Astrocyte (in vitro differentiated cells and primary cell): Measurements from ENCODE around the gene MCM7. TPM values are rescaled to one million over a fixed set of nuclear protein-coding genes. Genes with fewer than 3 reads are reported as not detected.

Source experiments
- DNase-seq: peaks from one replicate; pipeline ENCODE4 v3.0.0-alpha.2; 2010; ENCODE audit warnings: low read depth
- FAIRE-seq: peaks from 2 replicates; lab custom pipeline; 2011; peaks lifted over from hg19 to GRCh38; lab: Jason Lieb, UNC
- H2AFZ ChIP-seq: 2 replicates; pipeline ENCODE4 v1.6.0; 2012; ENCODE audit warnings: low read depth, low read length, inconsistent platforms
- H3K27ac ChIP-seq: 2 replicates; pipeline ENCODE4 v1.5.1; 2011; ENCODE audit warnings: low read depth, low read length, inconsistent platforms
- H3K27me3 ChIP-seq: 2 replicates; pipeline ENCODE4 v1.6.0; 2011; ENCODE audit warnings: low read length, inconsistent platforms; ENCODE audit not compliant: insufficient read depth
- H3K36me3 ChIP-seq: 2 replicates; pipeline ENCODE4 v1.5.1; 2011; ENCODE audit warnings: low read length, inconsistent platforms; ENCODE audit not compliant: insufficient read depth
- H3K4me1 ChIP-seq: 2 replicates; pipeline ENCODE4 v1.5.1; 2011; ENCODE audit warnings: low read length, inconsistent platforms; ENCODE audit not compliant: insufficient read depth
- H3K4me2 ChIP-seq: 2 replicates; pipeline ENCODE4 v1.6.0; 2012; ENCODE audit warnings: low read length, inconsistent platforms
- H3K4me3 ChIP-seq: 2 replicates; pipeline ENCODE4 v1.5.1; 2011; ENCODE audit warnings: low read depth, mild to moderate bottlenecking, low read length, inconsistent platforms; ENCODE audit not compliant: insufficient read depth
- H3K79me2 ChIP-seq: 2 replicates; pipeline ENCODE4 v1.6.0; 2012; ENCODE audit warnings: mild to moderate bottlenecking, low read length, inconsistent platforms; ENCODE audit not compliant: insufficient read depth
- H3K9ac ChIP-seq: 2 replicates; pipeline ENCODE4 v1.6.0; 2012; ENCODE audit warnings: mild to moderate bottlenecking, low read length, inconsistent platforms
- H3K9me3 ChIP-seq: 2 replicates; pipeline ENCODE4 v1.5.1; 2012; ENCODE audit warnings: low read depth, mild to moderate bottlenecking, low read length, inconsistent platforms; ENCODE audit not compliant: insufficient read depth
- H4K20me1 ChIP-seq: 2 replicates; pipeline ENCODE4 v1.6.0; 2012; ENCODE audit warnings: low read length, inconsistent platforms; ENCODE audit not compliant: insufficient read depth
- H3K27ac Mint-ChIP-seq: one replicate; pipeline ENCODE4 v1.8.0; 2021; ENCODE audit warnings: mild to moderate bottlenecking, mixed read lengths; ENCODE audit not compliant: unreplicated experiment
- H3K27me3 Mint-ChIP-seq: one replicate; pipeline ENCODE4 v1.8.0; 2021; ENCODE audit warnings: low read depth, mixed read lengths; ENCODE audit not compliant: unreplicated experiment
- H3K36me3 Mint-ChIP-seq: one replicate; pipeline ENCODE4 v1.8.0; 2021; ENCODE audit warnings: low read depth, mixed read lengths; ENCODE audit not compliant: unreplicated experiment
- H3K4me1 Mint-ChIP-seq: one replicate; pipeline ENCODE4 v1.8.0; 2021; ENCODE audit warnings: low read depth, mixed read lengths; ENCODE audit not compliant: unreplicated experiment
- H3K4me3 Mint-ChIP-seq: one replicate; pipeline ENCODE4 v1.8.0; 2021; ENCODE audit warnings: mild to moderate bottlenecking, moderate library complexity, mixed read lengths; ENCODE audit not compliant: unreplicated experiment
- H3K9me3 Mint-ChIP-seq: one replicate; pipeline ENCODE4 v1.8.0; 2021; ENCODE audit warnings: mild to moderate bottlenecking, mixed read lengths; ENCODE audit not compliant: unreplicated experiment
- EZH2 ChIP-seq: IDR thresholded peaks from 2 replicates; pipeline ENCODE4 v1.6.1; 2012; ENCODE audit warnings: mild to moderate bottlenecking, low read length, inconsistent platforms; ENCODE audit not compliant: insufficient read depth
- total RNA-seq: library from RNA; stranded (reverse); gene quantifications from 2 replicates; pipeline ENCODE4 v1.2.1, GENCODE V29; 2021
- TF ChIP-seq, protein P1 (sequence below): IDR thresholded peaks from 2 replicates; pipeline ENCODE4 v1.5.1; 2011; ENCODE audit warnings: low read depth, mild to moderate bottlenecking, inconsistent platforms, low read length, moderate library complexity; ENCODE audit not compliant: insufficient read depth

MCM7 gene
- total RNA-seq, 1 donor from 2014 or later, result 55.2 TPM

DNA sequence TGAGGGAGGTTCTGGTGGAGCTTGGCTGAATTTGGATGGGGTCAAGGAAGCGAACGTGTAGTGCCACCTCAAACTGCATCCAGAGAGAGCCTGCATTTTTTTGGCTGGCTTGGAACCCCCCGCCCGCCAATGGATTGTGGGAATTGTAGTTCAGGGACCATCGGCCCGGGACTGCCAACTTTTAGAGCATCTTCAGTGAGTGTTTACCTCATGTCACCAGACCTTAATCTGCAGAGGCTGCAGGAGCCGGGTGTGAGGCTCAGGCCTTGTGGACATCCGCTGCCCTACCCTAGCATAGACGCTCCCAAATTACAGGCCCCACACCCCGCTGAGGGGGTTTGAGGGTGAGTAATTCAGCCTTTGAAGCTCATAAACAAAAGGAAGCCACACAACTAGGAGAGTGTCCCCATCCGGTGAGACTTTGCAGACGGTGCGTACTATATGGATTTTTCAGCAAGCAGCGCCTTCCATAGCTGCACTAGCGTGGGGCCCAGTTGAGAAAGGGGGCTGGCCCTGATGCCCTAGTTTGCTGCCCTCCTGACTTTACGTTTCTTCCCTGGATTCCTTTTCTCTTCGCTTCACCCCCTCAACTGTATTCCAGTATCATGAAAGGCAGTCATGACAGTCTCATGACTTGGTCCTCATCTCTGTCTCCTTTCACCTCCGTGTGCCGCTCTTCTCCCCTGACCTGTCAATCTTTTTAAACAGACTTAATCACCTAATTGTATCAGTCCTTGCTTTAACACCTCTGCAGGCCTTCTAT is 19.0 kb upstream of the MCM7 start:
- H3K27ac ChIP-seq, result peak overlapping the region; percentile 94
- no peaks in the 10 kb centered on the region for H3K27me3 ChIP-seq
- peaks cover 2% of the 10 kb centered on the region for H3K36me3 ChIP-seq
- Mint-ChIP-seq H3K9me3 (peaks cover 2% of the 10 kb centered on the region), H3K27ac (peak overlapping the region; percentile 96), H3K27me3 (no peaks in the 10 kb centered on the region), H3K4me3 (peak overlapping the region; percentile 99), H3K36me3 (peaks cover 8% of the 10 kb centered on the region), H3K4me1 (peaks cover 6% of the 10 kb centered on the region)
- H3K4me1 ChIP-seq, result peaks cover 15% of the 10 kb centered on the region
- DNase-seq, result peak; percentile 28
- H3K4me3 ChIP-seq, result peak overlapping the region; percentile 89
- H4K20me1 ChIP-seq, result no peaks in the 10 kb centered on the region
- H3K9me3 ChIP-seq, result no peaks in the 10 kb centered on the region
- TF ChIP-seq, protein P1, sequence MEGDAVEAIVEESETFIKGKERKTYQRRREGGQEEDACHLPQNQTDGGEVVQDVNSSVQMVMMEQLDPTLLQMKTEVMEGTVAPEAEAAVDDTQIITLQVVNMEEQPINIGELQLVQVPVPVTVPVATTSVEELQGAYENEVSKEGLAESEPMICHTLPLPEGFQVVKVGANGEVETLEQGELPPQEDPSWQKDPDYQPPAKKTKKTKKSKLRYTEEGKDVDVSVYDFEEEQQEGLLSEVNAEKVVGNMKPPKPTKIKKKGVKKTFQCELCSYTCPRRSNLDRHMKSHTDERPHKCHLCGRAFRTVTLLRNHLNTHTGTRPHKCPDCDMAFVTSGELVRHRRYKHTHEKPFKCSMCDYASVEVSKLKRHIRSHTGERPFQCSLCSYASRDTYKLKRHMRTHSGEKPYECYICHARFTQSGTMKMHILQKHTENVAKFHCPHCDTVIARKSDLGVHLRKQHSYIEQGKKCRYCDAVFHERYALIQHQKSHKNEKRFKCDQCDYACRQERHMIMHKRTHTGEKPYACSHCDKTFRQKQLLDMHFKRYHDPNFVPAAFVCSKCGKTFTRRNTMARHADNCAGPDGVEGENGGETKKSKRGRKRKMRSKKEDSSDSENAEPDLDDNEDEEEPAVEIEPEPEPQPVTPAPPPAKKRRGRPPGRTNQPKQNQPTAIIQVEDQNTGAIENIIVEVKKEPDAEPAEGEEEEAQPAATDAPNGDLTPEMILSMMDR, result no peak
- TF ChIP-seq EZH2, result no peak
- H3K9ac ChIP-seq, result peak overlapping the region; percentile 88
- peak overlapping the region; percentile 85 for H2AFZ ChIP-seq
- peak overlapping the region; percentile 89 for H3K4me2 ChIP-seq
- H3K79me2 ChIP-seq, result peaks cover 20% of the 10 kb centered on the region
- FAIRE-seq, result no peak

DNA sequence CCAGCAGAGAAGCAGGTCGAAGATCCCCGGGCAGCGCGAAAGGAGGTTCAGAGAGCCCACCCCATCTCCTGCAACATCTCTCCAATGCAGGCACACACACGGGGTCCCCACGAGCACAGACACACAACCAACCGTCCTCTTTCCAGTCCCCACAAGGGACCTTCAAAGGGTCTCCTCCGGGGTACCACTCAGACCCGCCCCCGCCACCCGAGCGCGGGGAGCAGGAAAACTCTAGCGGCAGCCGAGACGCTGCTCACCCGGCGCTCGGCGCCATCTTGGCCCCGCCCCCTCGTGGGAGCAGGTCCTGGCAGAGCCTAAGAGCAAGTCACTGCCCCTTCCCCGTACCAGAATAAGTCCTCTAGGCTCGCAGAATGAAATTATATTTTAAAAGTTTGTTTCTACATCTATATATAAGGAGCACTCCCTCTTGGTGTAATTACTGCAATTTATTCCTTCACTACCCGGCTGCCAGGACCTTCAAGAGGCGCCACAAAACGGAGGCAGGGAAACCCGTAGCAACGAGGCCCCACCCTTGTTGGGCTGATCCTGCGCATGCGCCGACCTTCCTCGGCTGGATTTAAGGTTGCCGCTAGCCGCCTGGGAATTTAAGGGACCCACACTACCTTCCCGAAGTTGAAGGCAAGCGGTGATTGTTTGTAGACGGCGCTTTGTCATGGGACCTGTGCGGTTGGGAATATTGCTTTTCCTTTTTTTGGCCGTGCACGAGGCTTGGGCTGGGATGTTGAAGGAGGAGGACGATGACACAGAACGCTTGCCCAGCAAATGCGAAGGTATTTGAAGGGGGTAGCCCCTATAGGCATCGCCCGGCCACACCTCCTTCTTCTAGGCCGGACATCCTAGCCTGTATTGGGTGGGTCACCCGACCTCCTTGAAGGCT is 18.1 kb upstream of the MCM7 start, which contains the start of the genes CNPY4 and TAF6:
Gene CNPY4 (plus strand): TSS at position 563 of the 898 bp plus-strand sequence. CDS start 111 bp downstream, at position 674.
Gene TAF6 (minus strand): TSS at position 287 of the 898 bp plus-strand sequence. CDS start 5,149 bp downstream, outside the sequence.
- H3K27me3 ChIP-seq, result no peaks in the 10 kb centered on the region
- peak within 1 kb of the TSS; percentile 89 for H3K4me3 ChIP-seq
- H3K4me1 ChIP-seq, result peaks cover 15% of the 10 kb centered on the region
- H3K4me1 Mint-ChIP-seq, result peaks cover 6% of the 10 kb centered on the region
- H2AFZ ChIP-seq, result peak within 1 kb of the TSS; percentile 85
- peak within 1 kb of the TSS; percentile 89 for H3K4me2 ChIP-seq
- peak within 1 kb of the TSS; percentile 94 for H3K27ac ChIP-seq
- H4K20me1 ChIP-seq, result no peaks in the 10 kb centered on the region
- H3K9me3 Mint-ChIP-seq, result peaks cover 2% of the 10 kb centered on the region
- peaks cover 2% of the 10 kb centered on the region for H3K36me3 ChIP-seq
- TF ChIP-seq EZH2, result no peak
- TF ChIP-seq, protein P1, result no peak
- FAIRE-seq (no peak), DNase-seq (peak; percentile 85)
- H3K9me3 ChIP-seq, result no peaks in the 10 kb centered on the region
- H3K27me3 Mint-ChIP-seq, result no peaks in the 10 kb centered on the region
- H3K36me3 Mint-ChIP-seq, result peaks cover 4% of the 10 kb centered on the region
- peak within 1 kb of the TSS; percentile 96 for H3K27ac Mint-ChIP-seq
- H3K4me3 Mint-ChIP-seq, result peak within 1 kb of the TSS; percentile 99
- peaks cover 20% of the 10 kb centered on the region for H3K79me2 ChIP-seq
- H3K9ac ChIP-seq, result peak within 1 kb of the TSS; percentile 88
